Left lung (tissue), 10 donors: ENCODE data around the gene SLC34A3. TPM values are rescaled to one million over a fixed set of nuclear protein-coding genes. Genes with fewer than 3 reads are reported as not detected.

Experiments used
- ATAC-seq: fragments of 200-7000 bp; cut with Tn5 transposase; one replicate; pipeline ENCODE4 v1.9.1; 2020; ENCODE audit warnings: moderate library complexity
- DNase-seq, 4 donors: peaks; one replicate each; pipeline ENCODE4 v3.0.0-alpha.2; 2013 to 2020
- H3K27ac ChIP-seq, 2 donors: fragments of 200-600 bp; sonication (generic) in 1 of 2; one replicate each; pipeline versions ENCODE4 v1.5.0 to v1.8.0; 2020 to 2021
- H3K27me3 ChIP-seq, 2 donors: fragments of 200-600 bp; sonication (generic) in 1 of 2; one replicate each; pipeline versions ENCODE4 v1.5.0 to v1.8.0; 2020 to 2021
- H3K36me3 ChIP-seq, 2 donors: fragments of 200-600 bp; sonication (generic) in 1 of 2; one replicate each; pipeline versions ENCODE4 v1.5.0 to v1.8.0; 2020 to 2021
- H3K4me1 ChIP-seq, 2 donors: fragments of 200-600 bp; one replicate each; pipeline ENCODE4 v1.8.0; 2021
- H3K4me3 ChIP-seq, 2 donors: fragments of 200-600 bp; sonication (generic) in 1 of 2; one replicate each; pipeline versions ENCODE4 v1.5.0 to v1.8.0; 2020 to 2021; ENCODE audit warnings: mild to moderate bottlenecking in 1 of 2
- H3K9me3 ChIP-seq, 2 donors: fragments of 200-600 bp; sonication (generic) in 1 of 2; one replicate each; pipeline versions ENCODE4 v1.5.0 to v1.8.0; 2020 to 2021
- CTCF ChIP-seq, 2 donors: fragments of 200-600 bp; sonication (generic) in 1 of 2; IDR thresholded peaks; one replicate each; pipeline versions ENCODE4 v1.5.0 to v1.8.0; 2021; ENCODE audit warnings: antibody characterized with exemption in 2 of 2
- intact Hi-C, 2 donors: fragments of 100-400 bp; cut with DNase I; formaldehyde crosslinking; loops; one replicate each; pipeline versions ENCODE4 v1.11.2 to v1.14.2; 2022
- polyA plus RNA-seq, 6 donors: library from polyadenylated mRNA; unstranded; fragments of 120-200 nt; gene quantifications; one replicate each; pipeline ENCODE4 v1.2.1, GENCODE V29; 2013; ENCODE audit not compliant: insufficient read length in 6 of 6
- total RNA-seq, 2 donors: library from RNA; stranded (reverse); fragmentation: NEBNext Ultra II Directional; extraction: Animal tissue kit (Norgen Biotek cat#: 25700); gene quantifications; one replicate each; pipeline ENCODE4 v1.2.1, GENCODE V29; 2021
- donor health status: DM: no; HTN: yes; CAD: no.
- donor health status: DM: no; HTN: no; CAD: no.

The SLC34A3 gene
- total and polyA plus RNA-seq, 8 donors: 0.12 to 2.8 (median 1.7) TPM; not detected in 1

GRCh38 chr9:137199411-137200121 lies 31.1 kb upstream of the SLC34A3 start:
- H3K4me3 ChIP-seq: peak overlapping the region; percentile 41 to 55
- ATAC-seq (no peak), DNase-seq (no peak)
- no peaks in the 10 kb centered on the region for H3K9me3 ChIP-seq
- intact Hi-C loops: no loop called here
- peak overlapping the region in 1 of 2 donors; percentile 31 for H3K27ac ChIP-seq
- H3K36me3 ChIP-seq: no peaks in the 10 kb centered on the region
- peaks cover 21 to 75% of the 10 kb centered on the region in 2 donors for H3K4me1 ChIP-seq
- TF ChIP-seq CTCF (IDR thresholded peaks at IDR 0.05): no peak
- H3K27me3 ChIP-seq: peaks cover 0 to 5% of the 10 kb centered on the region in 2 donors

DNA sequence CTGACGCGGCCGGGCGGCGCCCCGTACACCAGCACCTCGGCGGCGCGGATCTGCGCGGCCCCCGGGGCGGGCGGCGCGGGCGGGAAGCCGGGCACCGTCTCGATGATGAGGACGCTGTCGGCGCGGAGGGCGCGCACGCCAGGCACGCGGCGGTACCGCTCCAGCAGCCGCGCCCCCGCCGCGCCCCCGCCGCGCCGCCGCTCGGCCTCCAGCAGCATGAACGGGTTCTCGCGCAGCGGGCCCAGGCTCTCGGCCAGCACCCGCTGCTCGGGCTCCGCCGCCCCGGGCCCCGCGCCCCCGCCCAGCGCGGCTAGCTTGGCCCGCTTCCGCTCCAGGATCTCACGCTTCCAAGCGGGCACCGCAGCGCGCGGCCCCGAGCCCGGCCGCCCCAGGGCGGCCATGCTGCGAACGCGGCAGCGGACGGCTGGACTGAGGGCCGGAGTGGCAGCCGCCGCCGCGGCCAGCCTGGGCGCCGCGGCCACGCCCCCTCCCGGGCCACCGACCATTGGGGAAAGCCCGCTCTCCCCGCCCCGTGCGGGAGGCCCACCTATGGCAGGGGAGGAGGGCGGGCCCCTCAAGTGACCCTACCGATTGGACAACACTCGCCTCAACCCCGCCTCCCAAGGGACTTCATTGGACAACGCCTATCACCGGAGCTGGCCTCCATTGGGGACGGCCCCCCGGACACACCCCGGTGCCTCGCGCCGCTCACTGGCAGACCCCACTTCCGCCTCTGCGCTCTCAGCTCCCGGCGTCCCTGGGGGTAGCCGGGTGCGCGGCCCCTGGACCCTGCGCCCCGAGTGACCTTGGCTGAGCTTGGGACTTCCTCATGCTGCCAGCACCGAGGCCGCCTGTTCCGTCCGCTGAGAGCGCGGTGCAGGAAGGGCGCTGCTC lies 30.1 kb upstream of the SLC34A3 start, which contains the start of gene TPRN:
Gene TPRN, minus strand, starts transcription at position 431 of the 894 bp plus-strand sequence. Its CDS starts 30 bp downstream, at position 401.
- intact Hi-C loops: no loop called here
- H3K9me3 ChIP-seq: no peaks in the 10 kb centered on the region
- H3K27me3 ChIP-seq: peaks cover 0 to 5% of the 10 kb centered on the region in 2 donors
- H3K4me3 ChIP-seq: peak within 1 kb of the TSS; percentile 55 to 74
- ATAC-seq (peak; percentile 95), DNase-seq (peak; percentile 97 to 99 (median 98))
- H3K4me1 ChIP-seq: peaks cover 25 to 74% of the 10 kb centered on the region in 2 donors
- H3K27ac ChIP-seq: peak within 1 kb of the TSS; percentile 82 to 92
- no peak for TF ChIP-seq CTCF (IDR thresholded peaks at IDR 0.05)
- no peaks in the 10 kb centered on the region for H3K36me3 ChIP-seq

GRCh38 chr9:137201205-137201868 lies 29.4 kb upstream of the SLC34A3 start:
- Histone ChIP-seq H3K27me3 (peaks cover 0 to 5% of the 10 kb centered on the region in 2 donors), H3K9me3 (no peaks in the 10 kb centered on the region), H3K36me3 (no peaks in the 10 kb centered on the region), H3K4me1 (peaks cover 30 to 80% of the 10 kb centered on the region in 2 donors), H3K4me3 (peak overlapping the region; percentile 55 to 74), H3K27ac (peak overlapping the region; percentile 82 to 92)
- intact Hi-C loops: no loop called here
- DNase-seq (no peak), ATAC-seq (no peak)
- no peak for TF ChIP-seq CTCF (IDR thresholded peaks at IDR 0.05)

DNA sequence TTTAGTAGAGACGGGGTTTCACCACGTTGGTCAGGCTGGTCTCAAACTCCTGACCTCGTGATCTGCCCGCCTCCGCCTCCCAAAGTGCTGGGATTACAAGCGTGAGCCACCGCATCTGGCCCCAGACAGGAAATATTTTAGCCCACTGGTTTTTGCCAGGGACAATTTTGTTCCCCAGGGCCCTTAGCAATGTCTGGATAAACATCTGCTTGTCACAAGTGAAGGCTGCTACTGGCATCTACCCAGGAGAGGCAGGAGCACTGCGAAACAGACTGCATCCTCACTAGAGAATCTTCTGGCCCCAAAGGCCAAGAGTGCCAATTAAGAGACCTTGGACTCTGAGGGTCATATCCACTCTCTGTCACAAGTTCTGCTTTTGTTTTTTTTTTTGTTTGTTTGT lies 27.7 kb upstream of the SLC34A3 start:
- Histone ChIP-seq H3K27ac (no peak overlapping the region), H3K9me3 (no peaks in the 10 kb centered on the region), H3K4me1 (peaks cover 33 to 81% of the 10 kb centered on the region in 2 donors), H3K4me3 (no peak overlapping the region), H3K36me3 (peaks cover 0 to 6% of the 10 kb centered on the region in 2 donors), H3K27me3 (peaks cover 0 to 5% of the 10 kb centered on the region in 2 donors)
- intact Hi-C loops: no loop called here
- no peak for ATAC-seq
- no peak for TF ChIP-seq CTCF (IDR thresholded peaks at IDR 0.05)
- no peak for DNase-seq
